Motor neuron (in vitro differentiated cells): ENCODE results near the gene RAB11A. TPM values are rescaled to one million over a fixed set of nuclear protein-coding genes. Genes with fewer than 3 reads are reported as not detected.

Source experiments
- ATAC-seq, 8 experiments: fragments of 200-7000 bp; cut with Tn5 transposase; replicated peaks in 6 of 8; 2 replicates each; pipeline ENCODE4 v1.8.0; 2021; ENCODE audit warnings: mild to moderate bottlenecking in 8 of 8, moderate library complexity in 8 of 8
- H3K27ac ChIP-seq, 2 donors: fragments of 250-450 bp; sonication (Bioruptor Pico); 2 replicates each; pipeline ENCODE4 v1.9.0; 2021; ENCODE audit warnings: antibody characterized with exemption in 2 of 2, mild to moderate bottlenecking in 2 of 2, moderate library complexity in 1 of 2
- H3K4me1 ChIP-seq, 2 donors: fragments of 250-450 bp; sonication (Bioruptor Pico); replicated peaks in 1 of 2; 2 replicates each; pipeline ENCODE4 v1.6.1; 2021; ENCODE audit warnings: antibody characterized with exemption in 2 of 2, mild to moderate bottlenecking in 2 of 2, moderate library complexity in 1 of 2
- H3K4me3 ChIP-seq, 5 donors: fragments of 250-450 bp; sonication (Bioruptor Pico); 2 replicates each; pipeline ENCODE4 v1.9.0; 2021; ENCODE audit warnings: antibody characterized with exemption in 5 of 5, mild to moderate bottlenecking in 5 of 5, moderate library complexity in 4 of 5
- WGBS, 10 experiments: fragments of 450-650 bp; shearing (Covaris generic); methylation state at CpG; one replicate each; pipeline ENCODE4 v1.0.0; 2022; 5-methylcytosine and 5-hydroxymethylcytosine counted together
- in situ Hi-C, 9 experiments: fragments of 400-800 bp; cut with MboI; loops; one replicate each; pipeline ENCODE4 v1.15.0; 2021; ENCODE audit warnings: low sequenced_read_pairs in 9 of 9, low pct_unique_long_range_greater_than_20kb in 2 of 9; ENCODE audit not compliant: unreplicated experiment in 9 of 9
- total RNA-seq, 8 experiments: library from RNA; unstranded; fragments of 300-600 nt; gene quantifications; 2 replicates each; pipeline versions ENCODE4 v1.2.3 to v1.2.4, GENCODE V29; 2022

RAB11A gene
- total RNA-seq, 8 experiments from 2014 or later: 111 to 174 (median 164) TPM

DNA sequence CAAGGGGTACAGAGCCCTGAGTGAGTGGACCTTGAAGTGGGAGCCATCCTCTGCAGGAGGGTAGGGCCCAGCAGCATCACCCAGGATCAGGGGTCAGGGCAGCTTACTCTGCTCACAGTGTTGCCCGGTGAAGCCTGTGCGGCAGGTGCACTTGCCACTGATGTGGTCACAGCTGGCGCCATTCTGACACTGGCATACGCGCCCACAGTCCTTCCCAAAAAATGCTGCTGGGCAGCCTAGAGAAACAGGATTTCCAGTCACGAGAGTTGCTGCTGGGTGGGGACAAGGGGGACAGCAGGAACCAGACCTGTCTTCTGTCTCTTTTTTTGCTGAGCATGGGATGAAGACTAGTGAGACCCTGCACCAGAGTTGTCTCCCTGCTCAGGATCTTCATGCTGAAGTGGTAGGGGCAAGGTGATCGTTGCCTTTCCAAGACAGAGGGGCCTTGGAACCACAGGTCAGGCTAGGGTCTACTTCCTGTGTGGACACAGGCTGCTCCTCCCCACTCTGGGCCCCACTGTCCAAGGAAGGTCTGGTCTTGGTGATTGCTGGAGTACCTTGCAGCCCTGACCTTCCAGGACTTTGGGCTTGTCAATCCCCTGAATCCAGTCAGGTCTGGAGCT is 46.9 kb downstream of the RAB11A start:
- Histone ChIP-seq H3K27ac (no peak overlapping the region), H3K4me3 (no peak overlapping the region), H3K4me1 (peaks cover 13 to 18% of the 10 kb centered on the region in 2 donors)
- in situ Hi-C loops: loop anchor here in 2 of 9 experiments (25.0 kb wide), 1 partner anchor 371 kb away; the partner anchor contains the start of gene DIS3L (in 2 of the 2)
- ATAC-seq: peak in 7 of 8 experiments; percentile 19 to 47 (median 31)
- 0 to 100% (median 92%) methylated on average over 1 to 4 of the region's 7 CpGs; no CpG with 5 or more reads in 6 of the 10 experiments for WGBS, 10 experiments

DNA sequence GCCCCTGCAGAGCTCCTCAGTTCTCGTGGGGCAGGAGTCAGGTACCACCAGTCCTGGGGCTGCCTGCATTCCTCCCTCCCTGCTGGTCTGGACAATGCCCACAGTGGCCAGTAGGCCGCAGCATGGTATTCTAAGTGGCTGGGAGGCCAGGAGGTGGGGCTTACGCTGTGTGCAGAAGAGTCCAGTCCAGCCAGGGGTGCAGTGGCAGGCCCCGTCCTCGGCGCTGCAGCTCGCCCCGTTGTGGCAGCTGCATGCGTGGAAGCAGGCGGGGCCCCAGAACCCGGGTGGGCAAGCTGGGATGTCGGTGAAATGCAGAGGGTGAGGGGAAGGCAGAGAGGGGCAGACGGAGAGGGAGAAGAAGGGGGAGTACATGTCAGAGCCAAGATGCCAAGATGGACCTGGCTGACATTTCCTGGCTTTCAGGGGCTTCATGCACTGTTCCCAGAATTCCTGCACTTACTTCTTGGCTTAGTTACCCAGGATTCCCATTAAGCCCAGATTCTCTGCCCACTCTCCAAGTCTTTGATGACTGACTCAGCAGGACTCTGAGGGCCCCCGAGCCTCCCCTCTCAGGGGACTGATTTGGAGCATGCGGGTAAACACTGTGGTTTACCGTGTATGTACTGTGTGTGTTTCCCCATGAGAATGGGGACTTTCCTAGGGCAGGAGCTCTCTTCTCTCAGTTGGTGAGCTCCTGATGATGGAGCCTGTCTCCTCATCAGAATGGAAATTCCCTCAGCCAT is 47.5 kb downstream of the RAB11A start:
- 0 to 64% (median 18%) methylated on average over 1 to 6 of the region's 16 CpGs; no CpG with 5 or more reads in 4 of the 10 experiments for WGBS, 10 experiments
- ATAC-seq: peak; percentile 96 to 100 (median 98)
- Histone ChIP-seq H3K4me3 (no peak overlapping the region), H3K27ac (no peak overlapping the region), H3K4me1 (peaks cover 13 to 25% of the 10 kb centered on the region in 2 donors)
- in situ Hi-C loops: loop anchor here in 2 of 9 experiments (25.0 kb wide), 1 partner anchor 370 kb away; the partner anchor contains the start of gene DIS3L (in 2 of the 2)

DNA sequence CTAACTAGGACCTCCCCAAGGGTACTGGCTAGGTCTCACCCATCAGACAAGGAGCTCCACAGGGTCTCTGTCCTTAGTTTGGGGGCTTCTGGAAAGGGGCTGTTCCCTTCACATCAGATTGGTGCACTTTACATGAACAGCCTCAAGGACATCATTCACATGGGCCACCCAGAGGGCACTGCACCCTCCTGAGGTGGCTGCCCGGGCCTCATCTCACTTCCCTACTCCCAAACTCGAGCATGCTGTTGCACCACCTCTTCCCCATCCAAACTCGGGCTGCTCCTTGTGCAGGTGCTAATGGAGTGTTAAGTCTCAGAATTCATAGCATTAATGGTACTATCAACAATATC is 48.1 kb downstream of the RAB11A start:
- Histone ChIP-seq H3K4me3 (no peak overlapping the region), H3K4me1 (peaks cover 13 to 29% of the 10 kb centered on the region in 2 donors), H3K27ac (no peak overlapping the region)
- WGBS, 10 experiments: 40 to 100% (median 92%) methylated on average over 1 to 2 of the region's 3 CpGs; no CpG with 5 or more reads in 7 of the 10 experiments
- in situ Hi-C loops: loop anchor here in 2 of 9 experiments (25.0 kb wide), 1 partner anchor 370 kb away; the partner anchor contains the start of gene DIS3L (in 2 of the 2)
- ATAC-seq: no peak

DNA sequence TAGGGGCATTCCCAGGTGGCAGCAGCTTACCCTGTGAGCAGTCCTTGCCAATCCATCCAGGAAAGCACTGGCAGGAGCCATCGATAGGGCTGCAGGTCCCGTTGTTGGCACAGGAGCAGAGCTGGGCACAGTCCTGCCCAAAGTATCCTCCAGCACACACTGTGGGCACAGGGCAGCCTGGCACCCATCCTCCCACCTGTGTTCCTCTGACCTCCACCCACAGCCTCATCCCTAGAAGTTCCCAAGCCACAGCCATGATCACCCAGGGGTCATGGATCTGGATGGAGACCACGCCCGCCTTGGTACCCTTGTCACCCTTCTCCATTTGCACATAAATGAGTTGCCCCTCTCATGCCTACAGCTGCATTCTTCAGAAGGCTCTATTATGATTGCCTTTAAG is 48.6 kb downstream of the RAB11A start:
- Histone ChIP-seq H3K27ac (no peak overlapping the region), H3K4me1 (peaks cover 13 to 29% of the 10 kb centered on the region in 2 donors), H3K4me3 (no peak overlapping the region)
- no peak for ATAC-seq
- in situ Hi-C loops: loop anchor here in 2 of 9 experiments (25.0 kb wide), 1 partner anchor 369 kb away; the partner anchor contains the start of gene DIS3L (in 2 of the 2)
- 60 to 100% (median 95%) methylated on average over 1 to 3 of the region's 4 CpGs; no CpG with 5 or more reads in 6 of the 10 experiments for WGBS, 10 experiments

DNA sequence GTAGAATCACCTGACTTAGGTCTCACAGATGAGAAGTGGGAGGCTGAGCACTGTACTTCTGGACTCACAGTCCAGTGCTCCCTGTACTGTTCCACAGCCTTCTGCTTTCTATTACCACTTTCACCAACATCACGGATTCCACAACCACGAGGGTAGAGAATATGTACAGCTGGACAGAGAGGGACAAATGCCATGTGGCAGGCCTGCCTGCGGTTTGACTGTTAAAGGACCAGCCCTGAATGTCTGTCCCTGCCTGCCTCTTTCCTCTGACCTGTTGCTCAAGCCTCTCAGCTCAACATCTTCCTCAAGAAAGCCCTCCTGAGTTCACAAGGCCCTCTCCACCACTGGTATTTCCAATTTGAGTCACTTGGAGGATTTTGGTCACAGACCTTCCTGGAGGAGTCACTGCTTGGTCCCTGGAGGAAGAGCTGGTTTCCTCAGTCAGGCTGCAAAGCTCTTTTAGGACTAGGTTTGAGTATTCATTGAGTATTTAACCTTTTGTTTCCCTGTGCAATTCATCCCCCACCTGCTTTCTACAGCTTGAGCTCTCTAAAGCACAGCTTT is 49.1 kb downstream of the RAB11A start:
- in situ Hi-C loops: loop anchor here in 2 of 9 experiments (25.0 kb wide), 1 partner anchor 369 kb away; the partner anchor contains the start of gene DIS3L (in 2 of the 2)
- WGBS, 10 experiments: 7 to 100% (median 80%) methylated on average over 1 to 3 of the region's 3 CpGs; no CpG with 5 or more reads in 4 of the 10 experiments
- no peak for ATAC-seq
- no peak overlapping the region for H3K27ac ChIP-seq
- H3K4me3 ChIP-seq: no peak overlapping the region
- H3K4me1 ChIP-seq: peaks cover 13 to 29% of the 10 kb centered on the region in 2 donors

- Histone ChIP-seq H3K27ac (no peak overlapping the region), H3K4me1 (peaks cover 13 to 29% of the 10 kb centered on the region in 2 donors), H3K4me3 (no peak overlapping the region)
- in situ Hi-C loops: loop anchor here in 2 of 9 experiments (25.0 kb wide), 1 partner anchor 368 kb away; the partner anchor contains the start of gene DIS3L (in 2 of the 2)
- no peak for ATAC-seq
- 84 to 100% (median 95%) methylated on average over 1 to 5 of the region's 5 CpGs; no CpG with 5 or more reads in 4 of the 10 experiments for WGBS, 10 experiments
These were observed 49.7 kb downstream of the RAB11A start for GRCh38 chr15:65918945-65919344.

DNA sequence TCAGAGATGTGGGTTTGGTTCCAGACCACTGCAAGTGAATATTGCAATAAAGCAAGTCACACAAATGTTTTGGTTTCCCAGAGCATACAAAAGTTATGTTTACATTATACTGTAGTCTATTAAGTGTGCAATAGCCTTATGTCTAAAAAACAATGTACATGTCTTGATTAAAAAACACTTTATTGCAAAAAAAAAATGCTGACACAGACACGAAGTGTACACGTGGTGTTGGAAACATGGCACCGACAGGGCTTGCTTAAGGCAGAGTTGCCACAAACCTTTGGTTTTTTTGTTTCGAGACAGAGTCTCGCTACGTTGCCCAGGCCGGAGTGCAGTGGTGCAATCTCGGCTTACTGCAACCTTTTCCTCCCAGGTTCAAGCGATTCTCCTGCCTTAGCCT is 50.1 kb downstream of the RAB11A start:
- Histone ChIP-seq H3K4me3 (no peak overlapping the region), H3K4me1 (peaks cover 13 to 28% of the 10 kb centered on the region in 2 donors), H3K27ac (no peak overlapping the region)
- in situ Hi-C loops: loop anchor here in 2 of 9 experiments (25.0 kb wide), 1 partner anchor 368 kb away; the partner anchor contains the start of gene DIS3L (in 2 of the 2)
- WGBS, 10 experiments: 66 to 100% (median 95%) methylated on average over 1 to 9 of the region's 9 CpGs; no CpG with 5 or more reads in 1 of the 10 experiments
- no peak for ATAC-seq

DNA sequence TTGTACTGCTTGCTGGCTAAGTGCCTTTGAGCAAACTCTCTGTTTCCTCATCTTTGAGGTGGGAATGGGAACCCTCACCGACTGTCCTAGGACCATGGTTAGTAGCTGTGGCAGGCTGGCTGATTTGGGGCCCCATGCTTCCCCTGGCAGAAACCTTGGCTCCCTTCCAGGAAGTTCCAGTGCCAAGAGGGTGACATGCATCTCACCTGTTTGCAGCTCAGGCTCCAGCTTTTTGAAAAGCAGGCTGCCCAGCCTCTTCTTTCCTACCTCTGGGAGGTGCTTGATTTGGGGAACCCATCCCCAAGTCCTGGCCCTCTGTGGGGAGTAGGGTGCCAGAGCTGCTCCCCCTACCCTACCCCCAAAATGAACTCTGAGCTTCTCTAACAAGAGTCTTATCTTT is 50.8 kb downstream of the RAB11A start:
- Histone ChIP-seq H3K4me3 (no peak overlapping the region), H3K27ac (no peak overlapping the region), H3K4me1 (peaks cover 13 to 27% of the 10 kb centered on the region in 2 donors)
- no peak for ATAC-seq
- in situ Hi-C loops: loop anchor here in 2 of 9 experiments (25.0 kb wide), 1 partner anchor 367 kb away; the partner anchor contains the start of gene DIS3L (in 2 of the 2)
- 71 to 100% (median 92%) methylated on average over 1 of the region's 1 CpG; no CpG with 5 or more reads in 6 of the 10 experiments for WGBS, 10 experiments

DNA sequence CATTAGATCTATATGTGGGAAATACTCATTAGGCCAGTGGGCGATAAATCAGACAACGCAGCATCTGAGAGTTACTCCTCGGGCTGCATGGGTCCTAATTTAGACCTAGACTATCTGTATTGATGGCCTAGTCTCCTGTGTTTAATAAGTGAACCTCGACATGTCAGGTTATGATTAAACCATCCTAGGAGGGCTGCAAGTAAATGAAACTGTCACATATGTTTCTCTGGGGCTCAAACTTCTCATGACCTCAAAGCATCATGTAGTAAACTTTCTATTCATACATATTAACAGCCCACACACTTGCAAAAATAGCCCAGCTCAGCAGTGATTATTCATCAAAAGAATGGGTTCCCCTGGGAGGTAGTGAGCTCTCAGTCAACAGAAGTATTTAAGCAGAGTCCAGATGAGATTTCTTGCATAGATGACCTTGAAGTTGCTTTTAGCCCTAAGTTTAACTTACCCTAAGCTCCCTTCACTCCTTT is 51.6 kb downstream of the RAB11A start:
- in situ Hi-C loops: loop anchor here in 2 of 9 experiments (25.0 kb wide), 1 partner anchor 366 kb away; the partner anchor contains the start of gene DIS3L (in 2 of the 2)
- no peak overlapping the region for H3K4me3 ChIP-seq
- peak in 3 of 8 experiments; percentile 21 to 49 (median 34) for ATAC-seq
- no peak overlapping the region for H3K27ac ChIP-seq
- H3K4me1 ChIP-seq: peaks cover 13 to 27% of the 10 kb centered on the region in 2 donors
- 30 to 66% (median 64%) methylated on average over 2 to 4 of the region's 4 CpGs; no CpG with 5 or more reads in 3 of the 10 experiments for WGBS, 10 experiments

- Histone ChIP-seq H3K27ac (no peak overlapping the region), H3K4me3 (no peak overlapping the region), H3K4me1 (peaks cover 8 to 26% of the 10 kb centered on the region in 2 donors)
- ATAC-seq: peak in 2 of 8 experiments; percentile 17 to 20
- WGBS, 10 experiments: 33 to 81% (median 62%) methylated on average over 1 to 4 of the region's 5 CpGs; no CpG with 5 or more reads in 2 of the 10 experiments
- in situ Hi-C loops: loop anchor here in 2 of 9 experiments (25.0 kb wide), 1 partner anchor 366 kb away; the partner anchor contains the start of gene DIS3L (in 2 of the 2)
These were observed 52.5 kb downstream of the RAB11A start for GRCh38 chr15:65921780-65922179.

- no peak for ATAC-seq
- WGBS, 10 experiments: 81 to 100% (median 91%) methylated on average over 2 to 5 of the region's 7 CpGs; no CpG with 5 or more reads in 4 of the 10 experiments
- Histone ChIP-seq H3K4me3 (no peak overlapping the region), H3K27ac (no peak overlapping the region), H3K4me1 (peaks cover 5 to 22% of the 10 kb centered on the region in 2 donors)
- in situ Hi-C loops: loop anchor here in 2 of 9 experiments (25.0 kb wide), 1 partner anchor 365 kb away; the partner anchor contains the start of gene DIS3L (in 2 of the 2)
These were observed 53.3 kb downstream of the RAB11A start for GRCh38 chr15:65922621-65923020.

DNA sequence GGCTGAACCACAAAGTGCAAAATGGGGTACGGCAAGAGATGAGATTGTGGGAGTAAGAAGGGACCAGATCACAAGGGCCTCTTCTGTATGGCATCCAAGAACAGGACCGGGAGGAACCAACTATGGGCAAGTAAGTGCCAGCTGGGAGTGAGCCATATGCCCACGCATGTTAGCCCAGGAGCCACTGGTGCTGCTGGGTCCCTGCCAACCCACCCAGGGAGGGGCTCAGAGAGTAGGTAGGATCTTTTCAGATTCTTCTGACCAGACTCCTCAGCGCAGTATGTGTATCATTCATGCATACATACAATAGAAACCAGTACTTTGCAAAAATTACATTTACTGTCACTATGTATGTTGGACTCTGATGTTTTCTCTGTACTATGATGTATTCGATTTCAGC is 54.0 kb downstream of the RAB11A start:
- H3K27ac ChIP-seq: no peak overlapping the region
- in situ Hi-C loops: loop anchor here in 2 of 9 experiments (25.0 kb wide), 1 partner anchor 364 kb away; the partner anchor contains the start of gene DIS3L (in 2 of the 2)
- WGBS, 10 experiments: 0 to 100% (median 93%) methylated on average over 1 to 5 of the region's 5 CpGs

More for the DNA sequence above, 54.0 kb downstream of the RAB11A start:
- H3K4me3 ChIP-seq: no peak overlapping the region
- peaks cover 5 to 22% of the 10 kb centered on the region in 2 donors for H3K4me1 ChIP-seq
- no peak for ATAC-seq
